Iris pigment epithelial cell (primary cell): ENCODE measurements around the gene ARHGEF2.
"Not testable (repeated sequence)": the region's sequence is repeated elsewhere in the genome, so short reads cannot be mapped to it uniquely, and the experiment has no call there.

ENCODE experiments used
- DNase-seq: peaks from one replicate; pipeline ENCODE4 v3.0.0-alpha.2; 2011; ENCODE audit warnings: low read depth

ARHGEF2 gene

DNA sequence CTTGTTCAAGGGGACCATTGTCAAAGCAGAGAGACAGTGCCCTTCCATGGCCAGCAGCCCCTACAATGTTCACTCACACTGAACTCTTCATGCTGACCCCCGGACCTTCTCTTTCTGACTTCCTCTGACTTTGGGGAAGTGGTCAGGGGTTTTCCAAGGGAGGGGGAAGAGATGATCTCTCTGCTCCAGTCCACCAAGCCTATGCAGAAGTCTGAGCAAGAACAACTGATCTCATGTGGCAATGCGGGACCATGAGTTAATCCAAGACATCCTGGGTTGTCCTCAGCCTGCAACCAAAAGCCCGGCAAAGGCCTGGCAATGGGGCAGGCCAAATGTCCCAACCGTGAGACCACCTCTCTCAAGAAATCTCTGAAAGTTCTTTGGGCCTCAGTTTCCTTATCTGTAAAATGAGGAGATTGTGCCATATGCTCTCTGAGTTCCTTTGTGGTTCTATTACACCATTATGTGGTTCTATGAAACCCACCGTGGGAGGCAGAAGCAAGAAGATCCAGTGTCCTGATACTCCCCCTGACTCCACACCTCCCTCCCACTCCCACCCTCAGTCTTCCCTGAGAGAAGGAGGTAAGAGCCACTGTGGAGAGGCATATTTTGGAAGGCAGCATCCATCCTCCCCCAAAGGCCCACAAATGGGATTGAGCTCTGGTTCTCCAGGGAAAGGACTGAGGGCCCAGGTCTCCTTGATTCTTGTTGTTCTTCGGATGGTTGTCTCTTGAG, 11.8 kb upstream of the ARHGEF2 start:
- DNase-seq, result no peak

DNA sequence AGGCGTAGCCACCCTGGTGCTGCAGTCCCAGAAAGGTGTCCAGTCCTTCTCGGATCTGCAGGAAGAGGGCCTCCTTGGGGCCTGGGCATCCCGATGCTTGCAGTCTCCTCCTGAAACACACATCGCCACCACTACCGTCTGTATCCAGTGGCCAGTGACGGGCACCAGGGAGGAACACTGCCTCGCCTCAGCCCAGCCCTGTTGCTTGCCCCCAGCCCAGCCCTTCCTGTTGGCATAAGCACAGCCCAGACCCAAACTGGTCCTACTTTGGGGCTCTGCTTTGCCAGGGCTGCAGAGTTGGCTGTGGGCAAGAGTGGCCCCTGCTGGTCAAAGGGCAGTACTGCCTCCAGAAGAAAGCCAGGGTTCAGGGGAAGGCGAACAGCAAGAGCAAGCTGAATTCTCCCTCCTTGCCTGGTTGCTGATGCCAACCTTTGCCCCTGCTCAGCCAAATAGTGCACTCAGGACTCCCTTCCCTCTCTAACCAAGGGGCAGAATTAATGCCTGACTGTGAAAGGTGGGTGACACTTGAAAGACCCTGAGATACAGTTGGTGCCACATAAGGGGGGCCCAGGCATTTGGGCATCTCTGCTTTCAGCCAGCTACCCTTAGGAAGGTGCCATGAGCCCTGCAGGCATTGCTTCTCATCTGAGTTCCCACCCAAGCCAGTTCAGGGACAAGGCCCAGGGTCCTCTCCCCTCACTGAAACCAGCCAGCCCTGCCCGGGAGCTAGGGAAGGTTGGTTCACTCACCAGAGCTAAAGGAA, 11.1 kb upstream of the ARHGEF2 start:
- peak; percentile 48 for DNase-seq

DNA sequence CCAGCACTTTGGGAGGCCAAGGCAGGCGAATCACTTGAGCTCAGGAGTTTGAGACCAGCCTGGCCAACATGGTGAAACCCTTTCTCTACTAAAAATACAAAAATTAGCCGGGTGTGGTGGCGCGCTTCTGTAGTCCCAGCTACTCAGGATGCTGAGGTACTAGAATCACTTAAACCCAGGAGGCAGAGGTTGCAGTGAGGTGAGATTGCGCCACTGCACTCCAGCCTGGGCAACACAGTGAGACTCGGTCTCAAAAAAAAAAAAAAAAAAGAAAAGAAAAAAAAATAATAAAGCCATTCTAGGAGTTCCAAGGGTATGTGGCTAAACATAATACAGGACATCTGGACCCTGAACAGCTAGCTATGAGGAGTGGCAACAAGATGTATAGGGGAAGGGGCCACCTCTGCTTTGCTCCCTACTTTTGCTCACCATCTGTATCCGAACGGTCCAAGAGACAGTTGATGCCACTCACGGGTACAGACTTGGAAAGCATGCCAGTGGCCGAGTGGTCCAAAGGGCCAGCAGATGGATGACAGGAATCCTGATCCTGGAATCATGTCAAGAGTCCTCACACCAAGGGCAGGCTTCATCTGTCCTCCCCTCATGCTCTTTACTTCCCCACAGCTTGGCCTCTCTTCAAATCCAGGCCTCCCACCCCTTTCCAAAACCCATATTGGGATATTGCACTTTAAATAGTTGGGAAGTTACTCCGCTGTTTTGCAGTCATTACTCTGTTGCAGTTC, 6.7 kb upstream of the ARHGEF2 start:
- not testable (repeated sequence) for DNase-seq

DNA sequence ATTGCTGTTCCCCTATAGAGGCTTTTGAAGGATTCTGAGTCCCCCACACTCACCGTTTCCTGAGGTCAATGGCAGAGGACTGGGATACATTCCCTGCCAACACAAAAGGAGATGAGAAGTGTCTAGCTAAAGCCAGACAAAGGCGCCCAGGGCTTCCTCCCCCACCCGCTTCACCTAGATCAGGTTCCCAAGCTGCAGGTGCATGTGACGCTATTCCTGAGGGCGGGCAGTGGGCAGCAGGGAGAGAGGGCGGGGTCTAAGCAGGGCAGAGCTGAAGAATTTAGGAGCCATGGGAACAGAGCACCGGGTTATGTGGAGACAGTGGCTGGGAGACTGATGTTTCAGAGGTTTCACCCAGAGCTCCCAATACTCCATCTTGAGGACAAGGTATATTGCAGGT, 6.0 kb upstream of the ARHGEF2 start:
- no peak for DNase-seq

DNA sequence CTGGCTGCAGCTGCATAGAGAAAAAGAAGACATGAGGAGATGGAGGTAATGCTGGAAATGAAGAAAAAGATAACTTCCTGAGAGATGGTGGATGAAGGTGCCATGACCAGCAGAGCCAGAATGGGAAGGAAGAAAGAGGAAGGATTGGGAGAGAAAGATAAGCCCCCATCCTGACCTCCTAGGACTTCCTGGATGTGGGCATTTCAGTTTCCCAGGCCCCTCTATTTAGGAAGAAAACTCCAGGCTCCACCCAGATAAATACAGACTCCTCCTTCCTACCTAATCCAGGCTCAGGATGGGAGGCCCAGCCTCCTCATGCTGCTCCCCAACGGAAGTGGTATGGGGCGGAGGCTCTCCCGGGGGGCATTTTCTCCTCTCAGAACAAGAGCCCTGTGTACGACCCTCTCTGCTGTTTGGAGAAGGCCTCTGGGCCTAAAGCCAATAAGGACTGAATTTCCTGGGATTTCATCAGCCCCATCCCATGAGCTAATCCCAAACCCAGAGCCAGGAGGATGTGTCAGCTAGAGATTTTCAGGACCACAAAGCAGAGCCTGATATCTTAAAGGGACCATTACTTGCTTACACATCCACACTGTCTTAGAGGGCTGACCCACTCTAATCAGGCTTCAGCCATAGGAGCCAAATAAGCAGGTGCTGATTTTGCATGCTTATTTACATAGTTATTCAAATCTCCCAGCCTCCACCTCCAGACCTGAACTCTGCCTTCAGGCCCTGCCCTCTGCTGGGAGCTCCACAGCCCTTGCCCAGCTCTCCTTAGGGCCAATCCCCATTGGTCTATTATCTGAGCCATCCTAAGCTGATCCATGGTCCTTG, 5.1 kb upstream of the ARHGEF2 start:
- peak; percentile 65 for DNase-seq

DNA sequence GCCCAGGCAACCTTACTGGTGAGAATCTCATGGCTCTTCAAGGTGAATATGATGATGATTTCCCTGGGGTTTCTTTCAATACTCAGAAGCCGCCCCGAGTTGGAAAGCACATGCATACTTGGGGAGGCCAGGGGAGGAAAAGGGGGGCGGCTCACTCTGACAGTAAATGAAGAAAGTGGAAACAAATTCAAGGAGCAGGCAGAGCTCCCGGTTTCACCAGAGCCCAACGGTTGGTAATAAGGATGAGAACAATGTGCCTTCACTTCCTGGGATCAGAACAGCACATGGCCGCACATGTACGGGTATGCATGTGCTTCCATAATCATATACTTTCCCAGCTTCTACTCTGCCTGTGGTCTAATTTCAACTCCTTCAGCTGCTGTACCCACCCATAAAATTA, 3.8 kb upstream of the ARHGEF2 start:
- DNase-seq, result no peak

DNA sequence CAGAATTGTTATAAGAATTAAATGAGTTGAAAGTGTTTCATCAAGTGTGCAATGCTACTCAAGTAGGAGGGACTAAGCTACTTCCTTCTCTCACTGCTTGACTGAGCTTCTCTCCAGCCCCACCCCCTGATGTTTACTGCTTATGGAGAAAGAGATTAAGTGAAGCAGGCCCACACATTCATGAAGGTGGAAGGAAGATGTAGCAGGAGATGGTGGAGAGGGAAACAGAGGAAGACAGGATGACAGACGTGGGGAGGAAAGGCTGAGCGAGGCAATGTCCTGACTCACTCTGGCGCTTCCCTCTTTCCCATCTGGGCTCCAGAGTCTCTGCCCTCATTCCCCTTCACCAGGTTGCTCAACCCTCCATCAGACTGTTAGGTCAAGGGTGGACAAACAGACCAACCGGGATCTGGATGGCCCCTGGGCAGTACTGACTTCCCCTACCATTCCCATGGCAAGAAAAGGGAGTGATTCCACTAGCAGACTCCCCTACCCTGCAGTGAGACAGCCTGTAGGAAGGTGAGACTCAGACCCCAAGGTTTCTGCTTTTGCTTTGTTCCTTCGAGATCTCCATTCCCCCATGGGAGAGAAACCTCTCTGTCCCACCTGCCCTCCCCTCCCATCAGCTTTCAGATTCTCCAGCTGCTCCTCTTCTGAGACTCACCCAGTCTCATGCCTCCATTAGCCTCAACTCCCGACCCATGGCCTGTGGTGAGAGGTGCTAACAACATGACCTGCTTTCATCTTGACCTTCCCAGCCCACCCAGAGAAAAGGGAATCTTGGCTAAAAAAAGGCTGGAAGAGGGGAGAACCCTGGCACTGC, 3.1 kb upstream of the ARHGEF2 start:
- peak; percentile 80 for DNase-seq

DNA sequence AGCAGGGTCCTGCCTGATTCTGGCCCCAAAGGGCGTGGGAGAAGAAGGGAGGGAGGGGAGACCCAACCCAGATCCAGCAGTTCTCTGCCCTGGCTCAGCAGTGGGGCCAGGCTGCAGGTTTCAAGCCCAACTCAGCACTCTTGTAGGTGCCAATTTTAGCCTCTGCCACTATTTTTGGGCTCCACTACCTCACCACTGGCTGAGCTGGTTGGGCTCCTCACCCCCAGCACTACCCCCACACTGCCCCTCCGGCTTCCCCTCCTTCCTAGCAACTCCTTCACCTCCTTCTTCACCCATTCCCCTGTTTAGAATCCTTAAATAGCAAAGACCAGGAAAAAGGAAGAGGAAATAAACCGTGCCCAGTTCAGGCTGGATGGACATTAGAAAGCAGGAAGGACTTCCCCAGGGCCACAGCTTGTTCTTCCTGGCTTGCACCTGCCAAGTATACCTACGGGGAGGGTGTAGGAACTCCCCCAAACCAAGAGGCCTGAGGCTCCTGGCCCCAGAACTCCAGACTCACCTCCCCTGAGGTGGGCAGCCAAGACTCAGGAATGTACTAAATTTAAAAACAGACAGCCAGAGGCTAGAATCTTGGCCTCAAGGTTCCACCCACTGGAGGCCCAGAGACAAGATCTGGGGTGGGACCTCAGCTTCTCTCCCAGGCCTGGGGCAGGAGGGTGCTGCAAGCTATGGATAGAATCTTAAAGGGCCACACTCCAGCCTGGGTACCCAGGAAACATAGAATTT, 1.4 kb upstream of the ARHGEF2 start:
- no peak for DNase-seq

DNA sequence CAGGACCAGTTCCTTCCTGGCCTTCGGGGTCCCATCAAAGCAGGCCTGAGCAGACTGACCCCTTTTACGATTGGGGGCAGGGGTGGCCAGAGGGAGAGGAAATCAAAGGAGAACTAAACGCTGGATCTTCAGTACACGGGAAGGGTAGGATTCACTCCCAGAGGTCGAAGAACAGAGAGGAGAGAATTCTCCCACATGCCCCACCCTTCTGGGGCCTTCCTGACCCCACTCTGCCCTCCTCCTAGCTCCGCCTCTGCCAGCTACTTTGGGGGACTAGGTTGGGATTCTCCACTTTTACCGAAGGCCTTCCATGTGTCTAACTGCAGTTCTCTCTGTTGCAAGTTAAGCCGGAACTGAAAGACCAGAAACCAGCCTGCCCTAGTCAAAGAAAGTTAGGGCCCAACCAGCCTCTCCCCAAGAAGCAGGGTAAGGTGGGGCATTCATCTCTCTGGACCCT, 654 bp upstream of the ARHGEF2 start:
- peak; percentile 25 for DNase-seq

DNA sequence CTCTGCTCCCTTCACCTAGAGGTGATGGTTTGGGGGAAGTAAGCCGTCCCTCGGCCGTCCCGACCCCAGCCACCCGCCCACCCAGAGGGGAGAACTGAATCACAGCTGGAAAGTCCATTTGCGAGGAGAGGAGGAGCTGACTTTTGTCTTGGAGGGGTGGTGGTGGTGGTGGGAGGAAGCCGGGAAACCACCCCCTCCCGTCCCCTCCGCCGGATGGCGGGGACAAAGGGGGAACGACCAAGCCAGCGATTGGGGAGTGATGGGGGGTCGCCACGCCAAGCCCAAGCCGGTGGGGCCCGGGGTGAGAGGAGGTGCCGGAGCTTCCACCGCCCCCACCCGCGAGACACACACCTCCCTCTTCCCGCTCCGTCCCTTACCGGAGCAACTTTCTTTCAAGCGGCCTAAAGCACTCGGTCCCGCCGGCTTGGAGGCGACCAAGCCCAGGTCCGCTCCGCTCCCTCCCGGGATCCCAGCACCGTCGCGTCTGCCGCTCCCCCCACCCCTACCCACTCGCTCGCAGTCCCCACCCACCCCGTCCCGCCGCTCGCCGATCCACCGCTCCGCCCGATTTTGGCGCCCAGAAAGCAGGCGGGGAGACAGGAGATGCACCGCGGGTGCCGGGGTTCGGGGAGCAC, 540 bp downstream of the ARHGEF2 start:
- DNase-seq, result no peak

DNA sequence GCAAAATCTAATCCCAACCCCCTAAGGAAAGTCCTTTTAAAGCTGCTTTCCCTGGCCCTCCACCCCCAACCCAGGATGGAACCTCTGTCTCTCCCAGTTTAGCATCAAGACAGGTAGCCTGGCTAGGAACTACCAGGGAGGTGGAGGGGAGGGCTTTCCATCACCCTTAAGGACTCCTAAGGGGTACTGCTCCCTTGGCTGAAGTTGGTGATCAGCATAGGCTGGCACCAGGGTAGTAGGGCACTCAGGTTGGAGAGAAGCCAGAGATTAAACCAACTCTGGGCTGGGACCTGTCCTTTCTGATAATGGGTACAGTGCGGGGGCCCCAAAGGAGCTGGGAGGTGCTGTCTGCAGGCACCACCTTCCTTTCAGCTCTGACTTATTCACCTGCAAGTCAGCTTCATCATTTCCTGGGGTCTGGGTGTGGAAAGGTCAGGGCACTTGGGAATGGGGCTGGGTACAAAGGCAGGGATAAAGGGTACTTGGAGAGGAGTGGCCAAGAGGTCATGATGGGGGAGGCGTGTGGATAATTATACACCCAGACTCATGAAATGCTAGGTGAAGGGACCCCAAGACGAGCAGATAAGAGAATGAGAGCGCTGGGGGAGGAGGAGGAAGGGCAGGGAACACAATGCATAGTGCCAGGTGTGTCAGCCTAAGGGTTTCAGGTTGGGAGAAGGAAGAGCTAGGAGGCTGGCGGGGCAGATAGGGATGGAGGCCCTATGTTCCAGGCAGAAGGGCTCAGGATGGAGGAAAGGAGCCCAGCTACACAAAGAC, 1.2 kb downstream of the ARHGEF2 start:
- no peak for DNase-seq

DNA sequence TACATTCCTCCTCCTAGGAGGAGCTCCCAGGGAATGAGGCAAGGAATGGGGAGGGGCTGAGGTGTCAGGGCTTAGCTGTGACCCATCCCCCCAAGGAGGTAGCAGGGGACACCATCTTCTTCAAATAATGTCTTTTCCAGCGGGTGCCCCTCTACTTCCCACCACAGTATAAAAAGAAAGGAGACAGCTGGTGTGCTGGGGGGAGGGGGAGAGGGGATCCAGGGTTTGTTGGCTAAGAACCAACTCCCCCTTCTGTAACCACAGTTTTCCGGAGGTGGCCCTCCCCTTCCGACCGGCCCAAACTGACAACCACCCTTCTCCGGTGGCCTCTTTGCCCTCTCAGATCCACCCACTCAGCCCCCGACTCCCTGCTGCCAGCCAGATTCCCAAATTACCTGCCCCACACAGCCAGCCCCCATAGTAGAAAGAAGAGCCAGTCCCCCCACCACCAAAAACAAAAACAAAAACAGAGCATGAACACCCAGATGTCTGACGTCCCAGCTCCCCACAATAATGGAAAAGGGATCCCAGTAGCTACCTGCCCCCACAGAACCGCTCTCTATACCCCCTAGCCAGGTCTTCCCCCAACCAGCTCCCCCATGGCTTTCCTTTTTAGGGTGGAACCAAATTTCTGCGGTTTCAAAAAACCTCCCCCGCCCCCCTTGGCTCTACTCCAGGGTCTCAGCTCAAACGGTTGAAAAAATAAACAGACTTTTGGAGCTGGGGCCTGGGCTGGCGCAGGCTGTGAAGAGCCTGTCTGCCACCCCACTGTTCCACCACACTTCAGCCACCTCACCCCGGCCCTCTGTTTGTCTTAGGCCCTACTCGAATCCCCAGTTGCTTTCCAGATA, 2.1 kb downstream of the ARHGEF2 start:
- DNase-seq, result peak; percentile 35

DNA sequence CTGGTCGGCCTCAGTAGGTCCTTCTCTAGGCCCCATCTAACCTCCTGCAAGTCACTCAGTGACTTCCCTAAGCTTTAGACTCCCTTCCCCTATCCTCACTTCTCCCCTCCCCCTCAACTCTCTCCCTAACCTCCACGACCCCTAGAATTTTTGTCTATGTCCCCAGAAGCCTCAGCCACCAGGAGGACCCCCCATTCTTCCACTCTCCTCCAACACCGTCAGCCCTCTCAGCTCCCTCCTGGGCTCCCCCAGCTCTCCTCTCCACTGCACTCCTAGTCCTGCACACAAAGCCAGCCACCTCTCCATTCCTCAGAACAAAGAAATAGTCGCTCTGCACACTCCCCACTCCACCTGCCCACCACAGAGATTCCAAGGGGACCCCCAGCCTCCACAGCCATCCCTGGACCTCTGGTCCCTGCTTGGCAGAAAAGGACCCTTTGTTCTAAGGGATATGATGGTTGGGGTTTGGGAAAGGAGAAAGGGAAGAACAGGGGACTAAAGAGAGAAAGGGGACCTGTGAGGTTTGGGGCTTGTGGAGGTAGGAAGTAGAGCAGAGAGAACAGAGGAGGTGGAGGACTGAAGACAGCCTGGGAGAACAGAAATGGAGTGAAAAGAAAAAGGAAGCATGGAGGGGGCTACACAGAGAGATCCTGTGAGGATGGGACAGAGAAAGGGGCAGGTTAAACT, 2.8 kb downstream of the ARHGEF2 start:
- no peak for DNase-seq

DNA sequence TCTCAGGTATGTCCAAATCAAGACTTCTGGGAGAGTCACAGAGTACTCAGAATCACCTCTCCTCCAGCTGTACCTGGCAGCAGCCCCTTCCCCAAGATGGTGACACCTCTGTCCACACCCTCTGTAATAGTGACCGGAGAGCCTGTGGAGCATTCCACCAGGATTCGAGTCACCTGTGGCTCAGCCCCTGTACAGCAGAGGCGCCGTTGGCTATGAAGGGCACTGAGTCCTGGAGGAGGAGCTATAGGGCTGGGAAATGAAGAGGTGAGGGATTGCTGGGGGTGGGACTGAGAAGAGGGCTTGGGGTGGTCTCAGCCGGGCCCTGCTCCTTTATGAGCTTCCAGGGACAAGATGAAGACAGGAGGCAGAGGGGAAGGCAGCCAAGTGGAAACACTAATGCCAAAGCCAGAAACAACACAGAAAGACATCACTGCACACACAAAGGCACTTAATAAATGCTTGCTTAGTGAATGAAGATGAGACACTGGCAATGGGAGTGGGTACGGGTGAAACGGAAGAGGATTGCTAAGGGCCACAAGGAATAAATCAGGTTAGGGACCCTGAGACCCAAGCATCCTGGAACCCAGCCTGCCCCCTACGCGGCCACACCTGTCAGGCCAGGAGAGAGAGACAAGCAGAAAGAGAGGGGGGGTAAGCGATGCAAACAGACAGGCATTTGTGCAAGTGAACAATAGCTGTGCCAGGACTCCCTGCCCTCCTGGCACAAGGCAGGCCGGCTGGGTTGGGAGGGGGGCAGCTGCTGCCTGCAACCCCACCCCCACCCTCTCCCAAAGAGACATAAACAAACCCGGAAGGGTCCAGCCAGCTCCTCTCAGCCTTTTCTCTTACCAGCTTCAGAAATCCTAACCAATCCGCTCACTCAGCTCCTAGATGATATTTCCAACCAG, 3.9 kb downstream of the ARHGEF2 start:
- no peak for DNase-seq

DNA sequence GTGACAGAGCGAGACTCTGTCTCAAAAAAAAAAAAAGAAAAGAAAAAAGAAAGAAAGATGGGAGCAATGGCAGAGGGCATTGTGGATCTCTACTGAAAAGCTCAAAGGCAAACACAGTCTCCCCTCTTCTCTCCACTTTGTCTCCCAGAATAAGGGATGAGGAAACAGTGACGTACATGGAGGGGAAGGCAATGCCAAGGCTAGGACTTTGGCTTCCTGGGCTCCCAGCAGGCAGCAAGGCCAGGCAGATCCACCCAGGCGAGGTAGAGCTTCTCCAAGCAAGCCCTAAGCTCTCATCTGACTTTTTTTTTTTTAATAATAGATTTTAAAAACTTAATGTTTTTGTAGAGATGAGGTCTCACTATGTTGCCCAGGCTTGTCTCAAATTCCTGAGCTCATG, 4.6 kb downstream of the ARHGEF2 start:
- DNase-seq, result no peak
